RCC 7860 (cell line): ENCODE data around the gene MYOM1.

Source experiments
- DNase-seq: peaks from one replicate; pipeline ENCODE4 v3.0.0-alpha.2; 2015; ENCODE audit warnings: low spot score
- FAIRE-seq: peaks from 2 replicates; lab custom pipeline; 2012; peaks lifted over from hg19 to GRCh38; lab: Jason Lieb, UNC

MYOM1 gene

DNA sequence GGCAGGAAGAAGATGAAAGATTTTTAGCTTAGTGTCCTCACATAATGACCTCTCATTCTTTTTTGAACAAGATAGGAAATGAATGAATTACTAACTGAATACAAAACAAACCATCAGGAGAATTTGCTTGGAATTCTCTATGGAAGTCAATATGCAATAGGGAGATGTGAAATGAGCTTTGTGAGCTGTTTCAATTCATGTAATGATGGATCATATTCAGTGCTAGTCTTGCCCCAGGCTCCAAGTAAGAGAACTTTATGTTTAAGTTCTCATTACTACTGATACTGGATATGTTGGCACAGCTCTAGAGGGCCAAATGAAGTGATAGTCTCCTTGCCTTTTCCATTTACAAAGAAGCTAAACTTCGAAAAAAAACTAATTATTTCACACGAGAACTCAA is 29.2 kb downstream of the MYOM1 start:
- no peak for DNase-seq
- FAIRE-seq: no peak

DNA sequence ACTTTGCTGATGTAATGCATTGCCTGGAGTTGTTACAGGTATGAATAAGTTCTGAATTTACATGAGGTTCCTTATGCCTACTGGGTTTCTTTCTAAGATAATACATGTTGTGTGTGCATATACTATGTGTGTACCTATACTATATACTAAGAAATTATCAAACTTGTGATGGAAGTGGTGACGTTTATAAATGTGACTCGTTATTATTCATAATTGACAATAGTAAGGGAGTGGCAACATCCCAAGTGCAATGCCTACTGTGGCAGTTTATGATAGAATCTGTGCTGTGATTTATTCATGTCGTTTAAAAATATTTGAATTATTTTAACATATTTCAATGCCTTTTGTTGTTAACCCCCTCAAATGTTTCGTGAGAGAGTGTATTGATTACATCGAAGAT is 29.9 kb downstream of the MYOM1 start:
- no peak for DNase-seq
- no peak for FAIRE-seq

DNA sequence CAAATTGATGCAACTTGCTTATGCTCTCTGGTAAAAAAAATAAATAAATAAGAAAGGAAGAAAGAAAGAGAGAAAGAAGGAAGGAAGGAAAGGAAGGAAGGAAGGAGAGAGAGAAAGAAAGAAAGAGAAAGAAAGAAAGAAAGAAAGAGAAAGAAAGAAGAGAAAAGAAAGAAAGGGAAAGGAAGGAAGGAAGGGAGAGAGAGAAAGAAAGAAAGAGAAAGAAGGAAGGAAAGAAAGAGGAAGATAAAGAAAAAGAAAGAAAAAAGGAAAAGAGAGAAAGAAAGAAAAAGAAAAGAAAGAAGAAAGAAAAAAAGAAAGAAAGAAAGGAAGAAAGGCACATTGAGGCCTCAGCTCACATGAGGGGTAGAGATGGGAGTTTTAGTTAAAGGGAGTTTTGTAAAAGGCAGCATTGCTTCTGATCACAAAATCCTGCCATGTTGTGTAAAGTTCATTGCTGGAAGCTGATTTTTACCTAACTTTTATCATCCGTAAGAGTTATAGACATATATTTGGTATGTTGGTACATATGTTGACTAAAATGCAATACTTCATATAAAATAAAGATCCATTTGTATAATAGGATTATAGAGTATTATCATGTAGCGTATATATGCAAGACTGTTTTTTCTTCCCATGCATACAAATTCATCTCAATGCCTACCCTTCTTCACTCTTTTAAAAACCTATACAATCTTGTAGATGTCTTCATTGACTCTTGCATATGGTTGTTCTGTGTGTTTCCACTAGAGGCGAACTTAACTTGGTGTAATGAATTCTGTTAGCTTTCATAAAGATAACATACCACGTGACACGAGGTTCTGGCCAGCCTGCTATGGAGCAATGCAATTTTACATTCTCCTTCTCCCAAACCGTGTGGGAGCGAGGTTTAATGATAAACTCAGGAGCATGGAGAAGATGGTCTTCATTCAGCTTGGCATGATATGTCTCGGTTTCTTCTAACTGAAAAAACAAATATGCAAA is 32.8 kb downstream of the MYOM1 start:
- no peak for DNase-seq
- no peak for FAIRE-seq

DNA sequence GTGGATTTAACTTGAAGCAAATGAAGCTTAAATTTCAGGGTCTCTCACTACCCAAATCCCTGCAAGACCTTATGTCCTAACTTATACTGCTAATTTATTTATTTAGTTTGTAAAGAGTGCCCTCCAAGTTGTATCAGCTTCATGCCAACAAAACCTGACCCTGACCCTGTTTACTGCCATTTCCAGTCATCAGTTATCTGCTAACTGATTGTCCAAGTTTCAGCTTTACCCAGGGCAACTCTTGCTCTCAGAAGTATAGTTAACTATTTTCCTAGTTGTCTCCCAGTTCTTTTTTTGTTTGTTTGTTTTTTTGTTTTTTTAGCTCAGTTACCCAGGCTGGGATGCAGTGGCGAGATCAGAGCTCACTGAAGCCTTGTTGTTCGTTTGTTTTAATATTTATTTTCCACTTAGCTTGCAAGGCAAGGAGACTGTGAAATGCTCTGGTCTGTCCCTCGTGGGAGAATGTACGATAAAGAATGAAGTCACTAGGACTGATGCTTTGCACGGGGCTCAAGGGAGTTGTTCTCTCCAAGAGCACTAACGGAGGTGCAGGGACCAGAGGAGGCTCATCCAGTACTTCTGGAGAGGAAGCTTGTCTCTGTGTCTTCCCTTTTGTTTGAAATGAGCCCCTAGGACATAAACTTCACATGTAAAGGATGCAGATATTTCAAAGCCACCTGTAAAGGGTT is 35.3 kb downstream of the MYOM1 start:
- FAIRE-seq: no peak
- no peak for DNase-seq

DNA sequence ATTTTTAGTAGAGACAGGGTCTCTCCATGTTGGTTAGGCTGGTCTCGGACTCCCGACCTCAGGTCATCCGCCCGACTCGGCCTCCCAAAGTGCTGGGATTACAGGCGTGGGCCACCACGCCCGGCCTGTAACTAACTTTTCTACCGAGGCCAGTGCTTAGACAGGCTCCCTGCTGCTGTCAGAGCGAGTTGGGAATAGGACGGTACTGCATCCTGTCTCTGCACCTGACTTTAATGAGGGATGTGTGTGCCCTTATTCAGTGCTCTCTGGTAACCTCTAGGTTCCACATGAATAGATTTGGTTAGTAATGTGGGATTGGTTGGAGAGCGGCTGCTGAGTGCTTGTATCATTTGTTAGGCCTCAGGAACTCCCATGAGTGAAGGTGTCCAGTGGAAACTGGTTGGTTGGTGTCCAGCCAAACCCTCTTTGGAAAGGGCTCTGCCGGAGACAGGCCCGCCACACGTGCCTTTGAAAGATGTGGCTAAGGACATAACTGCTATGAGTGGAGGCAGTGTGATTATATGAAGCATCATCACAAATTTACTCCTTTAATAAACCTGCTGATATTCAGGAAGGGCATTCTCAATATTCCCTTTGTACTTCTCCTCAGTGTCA is 36.6 kb downstream of the MYOM1 start:
- FAIRE-seq (no peak), DNase-seq (no peak)

DNA sequence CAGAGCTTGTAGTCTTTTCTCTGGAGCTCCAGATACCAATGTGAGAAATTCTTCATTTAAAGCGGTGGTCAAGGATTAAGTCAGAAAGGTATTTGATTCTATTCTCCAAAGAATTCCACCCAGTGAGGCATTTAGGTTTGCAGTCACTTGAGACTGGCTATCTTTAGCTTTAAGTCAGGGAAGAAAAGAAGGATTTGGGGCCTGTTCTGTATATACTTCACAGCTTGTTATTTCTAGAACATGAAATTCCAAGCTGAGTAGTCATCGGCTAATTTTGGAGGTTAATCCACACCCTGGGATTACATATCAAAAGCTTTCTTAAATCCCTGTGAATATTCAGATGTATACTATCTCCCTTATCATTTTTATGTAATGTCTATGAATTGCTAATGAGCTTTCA is 39.4 kb downstream of the MYOM1 start:
- no peak for FAIRE-seq
- no peak for DNase-seq

DNA sequence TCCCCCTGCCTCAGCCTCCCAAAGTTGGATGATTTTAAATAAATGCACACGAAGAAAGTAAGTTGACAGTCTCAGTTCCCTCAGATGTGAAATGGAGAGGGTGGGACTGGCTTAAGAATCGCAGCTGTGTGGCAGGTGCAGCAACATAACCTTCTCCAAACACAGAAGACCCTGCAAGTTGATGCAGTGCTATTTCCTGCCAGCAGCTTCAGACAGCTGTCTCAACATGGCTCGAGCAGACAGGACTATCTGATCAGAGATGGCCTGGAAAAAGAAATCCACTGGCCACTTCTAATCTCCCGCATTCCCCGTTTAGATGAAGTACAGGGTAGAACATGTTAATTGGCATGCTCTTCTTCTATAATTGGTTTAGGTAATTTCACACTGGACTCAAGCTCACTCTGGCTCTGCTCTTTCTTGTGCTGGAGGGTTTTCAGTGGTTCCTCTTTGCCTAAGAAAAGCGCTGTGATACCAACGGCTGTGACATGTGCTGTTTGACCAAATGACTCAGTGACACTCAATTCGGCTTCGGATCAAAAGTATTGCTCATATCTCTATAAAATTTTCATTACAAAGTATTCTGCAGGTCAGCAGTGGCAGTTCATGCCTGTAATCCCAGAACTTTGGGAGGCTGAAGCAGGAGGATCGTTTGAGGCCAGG is 40.2 kb downstream of the MYOM1 start:
- FAIRE-seq (no peak), DNase-seq (no peak)

DNA sequence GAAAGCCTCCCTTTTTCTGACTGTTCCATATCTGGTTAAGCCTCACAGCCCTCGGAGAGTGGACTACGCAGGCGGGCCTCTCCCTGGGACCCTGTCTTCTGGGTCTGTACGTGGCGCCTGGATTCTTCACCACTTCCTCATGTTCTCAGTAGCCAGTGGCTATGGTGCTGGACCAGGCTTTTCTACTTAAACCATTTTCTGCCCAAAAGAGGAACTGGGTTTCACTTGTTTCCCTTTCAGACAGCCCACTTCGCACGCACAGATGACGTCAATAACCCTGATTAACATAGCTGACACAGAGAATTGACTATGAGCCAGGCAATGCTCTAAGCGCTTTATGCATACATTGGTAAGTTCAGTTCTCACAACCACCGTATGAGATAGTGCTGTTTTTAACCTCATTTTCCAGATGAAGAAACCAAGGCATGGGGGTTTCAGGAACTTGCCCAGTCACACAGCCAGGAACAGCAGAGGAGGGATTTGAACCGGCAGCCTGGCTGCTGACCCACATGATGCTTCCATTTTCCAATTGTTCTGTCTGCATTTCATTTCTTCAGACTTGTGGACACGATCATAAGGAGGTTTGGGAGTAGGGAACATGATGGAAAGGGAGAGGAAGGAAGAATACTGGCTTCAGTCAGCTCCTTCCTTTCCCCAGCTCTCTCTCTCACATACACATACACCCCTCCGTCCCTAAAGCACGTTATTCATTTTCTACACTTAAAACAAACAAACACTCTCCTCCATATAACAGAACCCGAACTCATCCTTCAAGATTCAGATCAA is 41.7 kb downstream of the MYOM1 start:
- no peak for FAIRE-seq
- no peak for DNase-seq

DNA sequence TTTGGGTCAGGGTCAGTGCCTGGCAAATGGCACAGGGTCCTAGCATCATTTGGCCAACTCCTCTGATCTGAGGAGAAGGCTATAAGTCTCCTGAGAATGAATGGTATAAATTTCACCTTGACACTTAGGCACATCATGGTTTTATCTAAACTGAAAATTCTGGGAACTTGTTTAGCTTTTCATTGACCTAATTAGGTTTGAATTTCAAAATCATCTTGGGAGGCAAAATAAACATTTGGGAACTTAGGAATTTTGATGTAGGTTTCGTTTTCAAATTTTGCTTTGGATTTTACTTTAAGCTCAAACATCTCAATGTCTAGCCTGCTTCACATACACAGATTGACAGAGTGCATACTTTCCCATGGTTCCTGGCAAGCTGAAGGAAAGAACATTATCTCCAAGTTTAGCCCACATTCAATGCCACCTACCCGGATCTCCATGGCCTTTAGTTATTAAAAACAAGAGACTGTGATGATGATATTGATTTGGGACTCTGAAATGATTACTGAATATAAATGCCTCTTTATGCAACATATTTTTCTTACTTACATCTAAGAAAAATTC is 44.5 kb downstream of the MYOM1 start:
- no peak for FAIRE-seq
- DNase-seq: no peak

DNA sequence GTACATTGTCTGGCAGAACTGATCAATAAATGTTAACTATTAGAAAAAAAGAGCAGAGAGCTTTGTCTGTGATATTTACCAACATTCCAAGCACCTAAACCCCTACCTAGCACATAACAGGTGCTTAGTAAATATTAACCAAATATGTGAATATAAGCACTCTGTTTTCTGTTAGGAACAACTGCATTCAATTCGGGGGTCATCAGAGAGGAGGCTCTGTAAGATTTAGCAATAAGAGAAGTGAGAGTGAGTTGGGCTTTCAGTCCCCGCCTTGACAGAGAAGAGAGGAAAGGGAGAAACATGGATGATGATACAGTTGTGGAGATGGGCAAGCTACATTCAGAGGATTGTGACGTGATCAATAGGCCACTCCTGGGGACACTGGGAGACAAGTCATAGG is 47.7 kb downstream of the MYOM1 start:
- DNase-seq: no peak
- FAIRE-seq: no peak

DNA sequence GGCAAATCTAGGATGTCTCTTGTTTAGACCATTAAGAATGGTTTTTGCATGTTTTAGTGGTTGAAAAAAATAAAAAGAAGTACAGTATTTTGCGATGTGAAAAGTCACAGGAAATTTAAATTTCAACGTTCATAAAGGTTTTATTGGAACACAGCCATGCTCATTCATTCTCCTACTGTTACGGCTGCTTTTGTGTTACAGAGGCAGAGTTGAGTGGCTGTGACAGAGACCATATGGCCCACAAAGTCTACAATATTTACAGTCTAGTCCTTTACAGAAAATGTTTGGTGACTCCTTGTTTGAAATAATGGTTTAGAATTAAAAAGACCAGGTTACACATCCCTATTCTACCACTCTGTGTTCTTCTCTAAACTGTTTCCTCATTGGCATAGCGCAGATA is 48.1 kb downstream of the MYOM1 start:
- FAIRE-seq: no peak
- DNase-seq: no peak

DNA sequence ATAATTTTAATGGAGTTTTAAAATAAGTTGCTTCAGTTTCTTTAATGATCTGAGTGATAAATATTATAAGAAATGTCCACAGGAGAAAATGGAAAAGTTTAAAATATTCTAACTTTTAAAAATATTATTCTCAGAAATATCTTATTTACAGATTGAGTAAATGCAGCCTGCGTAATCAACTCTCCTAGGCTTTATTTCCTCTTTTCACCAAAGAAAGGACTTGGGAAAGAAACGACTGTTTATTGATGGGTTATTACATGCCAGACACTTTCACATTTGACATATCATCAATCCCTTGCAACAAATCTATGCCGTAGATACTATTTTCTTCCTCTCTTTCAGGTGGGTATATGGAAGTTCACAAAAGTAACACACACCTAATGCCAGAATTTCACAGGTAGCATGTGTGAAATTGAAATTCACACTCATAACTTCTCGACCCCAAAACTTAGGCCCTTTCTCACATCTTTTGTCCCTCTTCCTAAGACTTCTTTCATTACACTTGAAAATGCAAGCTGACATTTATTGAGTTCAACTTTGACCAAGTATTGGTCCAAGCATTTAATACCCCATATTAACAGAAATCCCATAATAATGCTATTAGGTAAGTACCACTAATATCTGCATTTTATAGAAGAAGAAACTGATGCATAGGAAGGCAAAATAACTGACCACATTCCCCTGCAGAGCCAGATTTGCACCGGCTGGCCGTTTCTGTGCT is 49.2 kb downstream of the MYOM1 start:
- DNase-seq (no peak), FAIRE-seq (no peak)

DNA sequence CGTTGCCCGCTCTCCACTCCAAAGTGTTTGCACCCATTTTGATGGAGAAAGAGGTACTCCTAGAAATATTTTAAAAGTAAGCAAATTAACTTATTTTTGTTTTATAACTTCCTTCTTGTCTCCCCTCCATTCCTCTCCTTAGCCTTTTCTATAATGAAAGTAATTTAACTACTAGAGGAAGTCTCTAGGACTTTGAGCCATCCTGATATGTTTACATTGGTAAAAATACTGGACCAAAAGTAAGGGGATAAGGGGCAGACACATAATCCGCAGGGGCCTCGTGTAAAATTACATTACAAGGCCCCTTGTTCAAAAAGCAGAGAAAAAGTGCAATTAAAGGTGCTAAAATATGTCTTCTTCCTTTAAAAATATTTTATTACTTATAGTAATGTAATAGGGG is 55.4 kb downstream of the MYOM1 start:
- DNase-seq (no peak), FAIRE-seq (no peak)

DNA sequence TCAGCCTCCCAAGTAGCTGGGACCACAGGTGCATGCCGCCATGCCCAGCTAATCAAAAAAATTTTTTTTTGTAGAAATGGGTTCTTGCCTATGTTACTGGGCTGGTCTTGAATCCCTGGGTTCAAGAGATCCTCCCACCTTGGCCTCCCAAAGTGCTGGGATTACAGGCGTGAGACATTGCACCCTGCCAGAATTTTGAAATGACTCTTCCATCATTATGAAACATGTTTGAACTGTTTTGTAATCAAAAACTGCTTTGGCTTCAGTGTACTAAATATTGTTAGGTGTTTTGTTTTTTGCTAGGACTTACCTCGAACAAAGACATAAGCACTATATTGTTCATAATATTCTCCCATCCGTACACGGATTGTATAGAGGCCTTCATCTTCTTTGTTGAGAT is 55.8 kb downstream of the MYOM1 start:
- FAIRE-seq (no peak), DNase-seq (no peak)

DNA sequence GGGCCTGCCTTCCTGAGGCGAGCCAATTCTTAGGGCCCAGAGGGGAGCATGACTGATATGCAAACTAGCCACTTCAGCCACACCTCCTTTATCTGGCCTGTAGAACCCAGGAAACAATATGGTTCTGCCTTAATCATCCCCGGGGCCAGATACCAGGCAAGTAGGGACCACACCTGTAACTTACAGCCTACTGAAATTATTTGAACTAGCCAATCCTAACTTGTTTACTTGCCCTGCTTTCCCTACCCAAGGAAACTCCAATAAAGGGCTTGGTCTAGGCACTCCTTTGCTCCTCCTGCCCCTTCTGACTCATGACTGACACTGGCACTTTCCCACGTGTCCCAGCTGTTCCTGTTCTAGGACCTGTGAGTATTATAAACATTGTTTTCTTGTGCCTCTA is 57.6 kb downstream of the MYOM1 start:
- FAIRE-seq: no peak
- DNase-seq: no peak

DNA sequence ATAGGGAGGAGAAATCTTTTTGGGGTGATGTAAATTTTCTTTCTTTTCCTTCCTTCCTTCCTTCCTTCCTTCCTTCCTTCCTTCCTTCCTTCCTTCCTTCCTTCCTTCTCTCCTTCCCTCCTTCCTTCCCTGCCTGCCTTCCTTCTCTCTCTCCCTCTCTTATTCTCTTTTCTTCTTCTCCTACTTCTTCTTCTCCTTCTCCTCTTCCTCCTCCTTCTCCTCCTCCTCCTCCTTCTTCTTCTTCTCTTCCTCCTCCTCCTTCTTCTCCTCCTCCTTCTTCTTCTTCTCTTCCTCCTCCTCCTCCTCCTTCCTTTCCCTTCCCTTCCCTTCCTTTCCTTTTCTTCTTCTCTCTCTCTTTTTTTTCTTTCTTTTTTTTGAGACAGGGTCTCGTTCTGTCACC is 59.9 kb downstream of the MYOM1 start:
- FAIRE-seq (no peak), DNase-seq (no peak)

DNA sequence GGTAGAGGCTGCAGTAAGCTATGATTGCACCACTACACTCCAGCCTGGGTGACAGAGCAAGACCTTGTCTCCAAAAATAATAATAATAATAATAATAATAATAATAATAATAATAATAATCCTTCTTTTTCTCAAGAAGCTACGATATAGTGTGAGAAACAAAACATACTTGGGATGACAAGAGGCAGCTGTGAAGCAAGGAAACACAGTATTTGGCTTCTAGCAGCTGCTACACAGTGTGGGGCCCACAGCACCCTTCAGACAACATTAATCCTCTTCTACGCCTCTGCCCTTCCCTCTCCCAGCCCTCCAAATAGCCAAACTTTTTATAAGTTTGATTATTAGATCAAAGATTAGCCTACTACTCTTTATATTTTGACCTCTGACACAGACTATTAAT is 62.2 kb downstream of the MYOM1 start:
- FAIRE-seq (no peak), DNase-seq (no peak)

DNA sequence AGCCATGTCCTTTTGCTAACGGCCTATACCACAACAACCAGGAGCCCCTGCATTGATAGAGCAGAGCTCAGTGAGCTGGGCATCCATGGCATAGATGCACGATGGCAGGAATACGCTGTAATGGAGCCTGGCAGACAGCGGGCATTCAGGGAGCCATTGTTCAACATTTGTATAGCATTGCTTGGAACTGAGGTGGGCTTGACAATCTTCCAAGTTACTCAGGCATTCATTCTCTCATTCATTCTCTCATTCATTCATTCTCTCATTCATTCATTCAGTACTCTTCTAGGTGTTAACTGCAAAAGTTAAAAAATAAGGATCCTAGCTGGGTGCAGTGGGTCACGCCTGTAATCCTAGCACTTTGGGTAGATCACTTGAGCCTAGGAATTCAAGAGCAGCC is 62.7 kb downstream of the MYOM1 start:
- FAIRE-seq (no peak), DNase-seq (no peak)

DNA sequence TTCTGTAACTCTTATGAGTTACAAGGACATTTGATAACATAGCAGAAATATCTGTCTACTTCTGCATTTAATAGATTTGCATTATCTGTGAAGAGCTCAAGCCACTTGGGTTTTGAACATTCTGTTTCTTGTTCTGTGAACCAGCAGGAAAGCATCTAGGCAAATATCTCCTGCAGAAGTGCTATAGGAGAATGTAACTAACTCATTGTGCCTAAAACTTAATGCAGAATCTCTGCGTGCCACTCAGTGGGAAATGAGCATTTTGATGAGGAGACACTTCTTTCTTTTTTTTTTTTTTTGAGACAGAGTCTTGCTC is 63.5 kb downstream of the MYOM1 start:
- FAIRE-seq (no peak), DNase-seq (no peak)

DNA sequence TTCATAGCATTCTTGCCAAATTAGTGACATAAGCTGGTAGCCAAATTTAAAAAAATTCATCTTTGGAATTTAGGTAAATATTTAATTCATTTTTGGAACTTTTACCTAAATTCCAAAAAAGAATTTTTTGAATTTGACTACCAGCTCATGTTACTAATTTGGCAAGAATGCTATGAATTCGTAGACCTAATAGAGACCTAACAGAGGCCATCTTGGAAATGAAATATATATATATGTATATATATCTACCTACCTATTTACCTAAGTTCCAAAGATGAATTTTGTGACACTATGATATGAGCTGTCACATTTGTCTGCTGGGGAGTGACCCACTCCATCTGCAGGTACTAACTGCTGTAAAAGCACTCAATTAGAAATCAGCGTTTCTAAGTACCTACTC is 65.6 kb downstream of the MYOM1 start:
- DNase-seq: no peak
- FAIRE-seq: no peak
